Stimulated activated CD4-positive, alpha-beta T cell treated with anti-CD3 and anti-CD28 coated beads, Interleukin-1b, Interleukin-23, amount 100 ng/mL, for 4 hours (primary cell): ENCODE measurements around the gene USP54.
"Not testable (repeated sequence)": the region's sequence is repeated elsewhere in the genome, so short reads cannot be mapped to it uniquely, and the experiment has no call there.

Experiments
- DNase-seq, 2 donors: peaks; one replicate each; pipeline ENCODE4 v3.0.0-alpha.2; 2020; ENCODE audit warnings: low read depth in 2 of 2

The USP54 gene, protein sequence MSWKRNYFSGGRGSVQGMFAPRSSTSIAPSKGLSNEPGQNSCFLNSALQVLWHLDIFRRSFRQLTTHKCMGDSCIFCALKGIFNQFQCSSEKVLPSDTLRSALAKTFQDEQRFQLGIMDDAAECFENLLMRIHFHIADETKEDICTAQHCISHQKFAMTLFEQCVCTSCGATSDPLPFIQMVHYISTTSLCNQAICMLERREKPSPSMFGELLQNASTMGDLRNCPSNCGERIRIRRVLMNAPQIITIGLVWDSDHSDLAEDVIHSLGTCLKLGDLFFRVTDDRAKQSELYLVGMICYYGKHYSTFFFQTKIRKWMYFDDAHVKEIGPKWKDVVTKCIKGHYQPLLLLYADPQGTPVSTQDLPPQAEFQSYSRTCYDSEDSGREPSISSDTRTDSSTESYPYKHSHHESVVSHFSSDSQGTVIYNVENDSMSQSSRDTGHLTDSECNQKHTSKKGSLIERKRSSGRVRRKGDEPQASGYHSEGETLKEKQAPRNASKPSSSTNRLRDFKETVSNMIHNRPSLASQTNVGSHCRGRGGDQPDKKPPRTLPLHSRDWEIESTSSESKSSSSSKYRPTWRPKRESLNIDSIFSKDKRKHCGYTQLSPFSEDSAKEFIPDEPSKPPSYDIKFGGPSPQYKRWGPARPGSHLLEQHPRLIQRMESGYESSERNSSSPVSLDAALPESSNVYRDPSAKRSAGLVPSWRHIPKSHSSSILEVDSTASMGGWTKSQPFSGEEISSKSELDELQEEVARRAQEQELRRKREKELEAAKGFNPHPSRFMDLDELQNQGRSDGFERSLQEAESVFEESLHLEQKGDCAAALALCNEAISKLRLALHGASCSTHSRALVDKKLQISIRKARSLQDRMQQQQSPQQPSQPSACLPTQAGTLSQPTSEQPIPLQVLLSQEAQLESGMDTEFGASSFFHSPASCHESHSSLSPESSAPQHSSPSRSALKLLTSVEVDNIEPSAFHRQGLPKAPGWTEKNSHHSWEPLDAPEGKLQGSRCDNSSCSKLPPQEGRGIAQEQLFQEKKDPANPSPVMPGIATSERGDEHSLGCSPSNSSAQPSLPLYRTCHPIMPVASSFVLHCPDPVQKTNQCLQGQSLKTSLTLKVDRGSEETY (N-terminal part only)

DNA sequence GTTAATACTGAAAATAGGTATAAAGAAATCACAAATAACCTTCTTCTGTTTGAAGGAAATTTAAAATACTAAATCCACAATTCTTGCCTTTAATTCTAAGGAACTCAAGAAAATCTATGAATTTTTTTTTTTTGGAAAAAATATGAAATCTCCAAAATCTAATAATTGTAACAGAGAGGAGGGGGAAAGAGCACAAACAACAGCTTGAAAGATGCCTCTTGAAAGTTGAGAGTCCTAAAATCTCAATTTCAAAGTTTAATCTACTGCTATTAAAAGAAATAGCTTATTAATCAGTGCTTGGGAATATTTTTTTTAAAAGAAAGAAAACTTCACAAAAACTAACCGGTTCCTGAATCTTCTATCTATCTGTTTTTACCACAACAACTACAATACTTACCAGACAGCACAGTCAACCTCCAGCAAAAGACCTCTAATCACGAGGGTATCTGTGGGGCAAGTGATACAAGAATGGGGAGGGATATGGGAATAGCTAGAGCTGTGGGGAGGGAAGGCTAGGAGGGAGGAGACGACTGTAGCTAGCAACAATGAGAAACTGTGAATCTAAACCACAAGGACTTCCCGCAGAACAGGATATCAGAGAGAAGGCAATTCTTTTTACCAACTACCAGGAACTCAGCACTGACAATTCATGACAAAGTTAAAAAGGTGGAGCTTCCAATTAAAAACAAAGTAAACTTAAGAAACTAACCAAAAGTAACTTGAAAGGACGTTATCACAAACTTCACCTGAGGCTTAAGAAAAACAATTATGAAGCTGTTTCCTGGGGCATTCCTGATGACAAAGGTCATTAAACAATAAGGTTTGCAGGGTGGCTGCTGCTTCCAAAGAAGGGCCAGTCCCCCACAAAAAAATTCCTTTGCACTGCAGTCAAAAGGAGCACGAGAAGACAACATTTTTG, at the start of gene USP54:
Gene USP54 (minus strand): TSS at position 462 of the 919 bp plus-strand sequence. CDS start 15,684 bp downstream, outside the sequence.
- no peak for DNase-seq

DNA sequence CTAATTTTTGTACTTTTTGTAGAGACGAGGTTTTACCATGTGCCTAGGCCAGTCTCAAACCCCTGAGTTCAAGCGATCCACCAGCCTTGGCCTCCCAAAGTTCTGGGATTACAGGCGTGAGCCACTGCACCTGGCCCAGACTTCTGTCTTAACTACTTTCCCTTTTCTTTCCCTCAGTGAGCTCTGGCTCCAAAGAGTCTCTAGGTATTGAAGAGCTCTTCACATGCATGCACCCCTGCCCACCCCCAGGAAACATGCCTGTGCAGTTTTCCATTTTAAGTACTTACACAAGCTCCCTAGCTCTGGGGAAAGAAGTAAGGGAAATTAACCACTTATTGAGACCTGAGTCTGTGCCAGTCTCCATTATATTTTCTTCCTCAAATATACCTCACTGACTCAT, 48.1 kb upstream of the USP54 start:
- no peak for DNase-seq

DNA sequence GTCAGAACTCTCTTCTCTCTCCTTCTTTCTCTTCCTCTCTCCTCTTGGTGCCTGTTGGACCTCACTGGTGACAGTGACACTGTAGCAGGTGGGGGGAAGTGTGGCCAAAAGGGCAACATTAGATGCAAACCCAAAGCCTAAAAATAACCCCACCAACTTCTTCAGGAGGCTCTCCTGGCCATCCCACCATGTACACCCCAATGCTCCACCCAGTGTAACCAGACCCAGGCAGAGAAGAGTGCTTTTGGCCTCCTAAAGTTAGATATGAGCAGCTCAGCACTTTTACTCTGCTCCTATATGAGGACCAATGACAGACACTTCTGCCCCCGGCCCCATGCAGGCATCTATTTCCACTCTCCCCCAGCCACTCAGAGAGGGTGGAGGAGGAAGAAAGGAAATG, 44.6 kb upstream of the USP54 start:
- DNase-seq = no peak

DNA sequence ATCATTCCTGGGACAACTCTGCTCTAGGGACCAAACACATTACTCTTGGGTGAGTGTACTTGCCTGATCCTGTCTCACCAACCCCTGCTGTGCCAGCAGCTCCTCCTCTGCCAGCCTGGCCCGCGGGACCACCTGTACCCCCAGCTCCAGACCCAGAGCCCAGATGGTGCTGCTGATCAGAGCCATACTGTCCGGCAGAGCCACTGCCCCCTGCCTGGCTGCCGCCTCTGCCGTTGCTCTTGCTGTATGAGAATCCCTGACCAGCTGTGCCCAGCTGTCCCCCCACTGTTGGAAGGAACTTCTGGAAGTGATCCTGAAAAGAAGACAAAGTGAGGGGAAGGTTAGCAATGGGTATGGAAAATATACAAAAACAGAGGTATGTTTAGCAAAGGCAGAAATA, 43.3 kb upstream of the USP54 start:
- no peak for DNase-seq

DNA sequence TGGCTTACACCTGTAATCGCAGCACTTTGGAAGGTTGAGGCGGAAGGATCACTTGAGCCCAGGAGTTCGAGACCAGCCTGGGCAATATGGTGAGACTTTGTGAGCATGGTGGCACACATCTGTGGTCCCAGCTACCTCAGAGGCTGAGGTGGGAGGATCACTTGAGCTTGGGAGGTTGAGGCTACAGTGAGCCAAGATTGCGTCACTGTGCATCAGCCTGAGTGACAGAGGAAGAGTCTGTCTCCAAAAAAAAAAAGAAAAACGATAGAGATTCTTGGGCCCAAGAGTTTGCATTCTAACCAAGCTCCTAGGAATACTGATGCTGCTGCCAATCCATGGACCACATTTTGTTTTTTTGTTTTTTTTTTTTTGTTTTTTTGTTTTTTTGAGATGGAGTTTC, 38.0 kb upstream of the USP54 start:
- no peak for DNase-seq

DNA sequence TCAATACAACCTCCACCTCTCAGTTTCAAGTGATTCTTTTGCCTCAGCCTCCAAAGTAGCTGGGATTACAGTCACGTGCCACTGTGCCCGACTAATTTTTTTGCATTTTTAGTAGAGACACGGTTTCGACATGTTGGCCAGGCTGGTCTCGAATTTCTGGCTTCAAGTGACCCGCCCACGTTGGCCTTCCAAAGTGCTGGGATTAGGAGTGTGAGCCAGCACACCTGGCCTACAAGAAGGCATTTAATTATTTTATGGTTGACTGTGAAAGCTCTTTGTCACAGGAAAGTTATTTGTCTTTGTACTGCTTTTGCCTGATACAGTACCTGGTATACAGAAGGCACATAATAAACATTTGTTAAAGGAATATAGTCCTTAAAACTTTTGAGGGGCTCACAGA, 37.3 kb upstream of the USP54 start:
- no peak for DNase-seq

DNA sequence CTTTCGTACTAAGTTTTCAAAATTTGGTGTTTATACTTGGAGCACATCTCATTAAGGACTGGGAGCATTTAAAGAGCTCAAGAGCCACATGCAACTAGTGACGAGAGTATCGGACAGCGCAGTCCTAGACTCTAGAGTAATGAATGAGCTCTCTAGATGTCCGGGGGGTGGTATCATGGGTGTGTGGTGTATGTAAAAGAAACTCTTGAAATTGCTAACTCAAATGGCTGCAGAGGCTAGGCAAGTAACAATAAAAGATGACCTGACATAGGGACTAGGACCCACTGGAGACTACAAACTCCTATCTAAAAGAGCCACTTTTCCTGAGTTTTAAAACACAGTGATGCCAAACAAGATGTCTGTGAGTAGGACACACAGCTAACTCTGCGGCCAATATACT, 36.2 kb upstream of the USP54 start:
- DNase-seq = no peak

DNA sequence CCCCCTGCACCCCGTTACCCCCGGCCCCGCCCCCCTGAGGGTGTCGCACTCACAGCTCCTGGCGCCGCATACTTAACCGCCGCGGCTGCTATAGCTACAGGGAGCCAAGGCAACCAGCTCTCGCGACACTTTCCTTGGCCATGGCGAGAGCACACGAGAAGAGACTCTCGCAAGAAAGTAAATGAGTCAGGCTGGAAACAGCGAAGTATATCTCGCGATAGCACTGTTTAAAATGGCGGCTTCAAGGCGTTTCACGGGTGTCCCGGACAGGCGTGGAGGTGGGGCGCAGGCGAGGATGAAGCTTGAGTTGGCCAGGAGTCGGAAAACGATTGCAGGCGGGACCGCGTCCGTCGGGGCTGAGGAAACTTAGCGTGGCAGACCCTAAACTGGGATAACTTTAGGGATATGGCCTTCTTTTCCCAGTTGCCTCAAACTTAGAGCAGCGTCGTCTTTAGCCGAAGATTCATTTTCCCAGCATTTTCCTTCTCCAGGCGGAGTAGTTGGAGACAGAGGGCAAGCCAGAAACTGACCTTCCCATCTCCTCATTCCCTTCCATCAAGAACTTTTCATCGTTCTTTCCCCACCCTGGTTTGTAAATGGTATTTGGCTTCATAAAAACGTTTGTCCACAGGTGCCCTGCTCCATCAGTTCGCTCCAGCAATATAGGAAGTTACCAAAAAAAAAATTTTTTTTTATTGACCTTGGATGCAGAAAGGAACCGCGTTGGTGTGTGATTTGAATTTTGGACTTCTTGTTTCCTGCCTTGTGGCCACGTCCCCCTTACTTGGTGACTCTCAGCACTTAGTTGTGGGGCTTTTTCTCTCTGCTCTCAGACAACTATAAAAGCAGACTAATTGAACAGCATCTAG, 35.0 kb upstream of the USP54 start:
- DNase-seq = peak; percentile 78 to 83

DNA sequence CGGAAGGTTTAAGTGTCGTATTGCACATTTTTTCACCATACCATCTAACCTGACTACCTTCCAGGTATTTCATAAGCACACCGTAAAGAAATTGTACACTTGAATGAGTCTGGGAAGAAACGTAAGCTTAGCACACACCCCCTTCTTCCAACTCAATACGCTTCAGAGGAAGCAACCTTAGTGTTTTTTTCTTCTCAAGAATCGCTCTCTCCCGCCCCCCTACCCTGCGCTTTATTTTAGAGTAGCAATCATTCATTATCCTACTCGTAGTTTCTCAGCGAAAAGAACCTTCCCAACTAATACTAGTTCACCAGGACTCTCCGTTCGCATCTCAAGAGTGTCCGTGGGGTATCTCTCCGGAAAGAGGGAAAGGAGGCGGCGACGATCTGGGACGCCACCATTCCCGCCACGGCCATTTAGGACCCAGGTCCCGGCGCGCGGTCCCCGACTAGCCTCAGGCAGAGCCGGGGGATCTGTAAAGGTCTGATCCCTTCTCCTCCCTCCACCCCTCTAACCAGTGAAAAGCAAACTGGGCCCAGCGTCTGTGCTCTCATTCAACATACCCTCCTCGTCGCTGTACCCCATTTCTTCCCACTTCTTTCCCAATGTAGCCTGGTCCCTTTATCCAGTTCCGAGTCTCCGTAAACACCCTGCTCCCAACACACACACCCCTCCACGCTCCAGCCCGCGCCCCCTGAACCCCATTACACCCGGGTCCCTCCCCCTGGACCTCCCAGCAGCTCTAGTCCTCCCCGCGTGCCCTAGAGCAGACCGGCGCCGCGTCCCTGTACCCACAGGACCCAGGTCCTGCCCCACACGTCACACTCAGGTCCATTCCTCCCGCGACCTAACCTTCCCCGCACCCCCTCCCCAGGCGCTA, 34.1 kb upstream of the USP54 start:
- no peak for DNase-seq

DNA sequence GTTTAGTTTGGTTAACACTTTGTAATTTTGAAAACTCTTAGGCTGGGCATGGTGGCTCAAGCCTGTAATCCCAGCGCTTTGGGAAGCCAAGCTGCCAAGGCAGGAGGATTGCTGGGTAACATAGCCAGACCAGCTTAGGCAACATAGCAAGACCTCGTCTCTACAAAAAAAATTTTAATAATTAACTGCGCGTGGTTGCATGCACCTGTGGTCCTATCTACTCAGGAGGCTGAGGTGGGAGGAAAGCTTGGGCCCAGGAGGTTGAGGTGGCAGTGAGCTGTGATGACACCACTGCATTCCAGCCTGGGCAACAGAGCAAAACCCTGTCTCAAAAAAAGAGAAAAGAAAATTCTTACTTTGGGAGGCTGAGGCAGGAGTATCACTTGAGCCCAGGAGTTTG, 31.9 kb upstream of the USP54 start:
- DNase-seq = no peak

DNA sequence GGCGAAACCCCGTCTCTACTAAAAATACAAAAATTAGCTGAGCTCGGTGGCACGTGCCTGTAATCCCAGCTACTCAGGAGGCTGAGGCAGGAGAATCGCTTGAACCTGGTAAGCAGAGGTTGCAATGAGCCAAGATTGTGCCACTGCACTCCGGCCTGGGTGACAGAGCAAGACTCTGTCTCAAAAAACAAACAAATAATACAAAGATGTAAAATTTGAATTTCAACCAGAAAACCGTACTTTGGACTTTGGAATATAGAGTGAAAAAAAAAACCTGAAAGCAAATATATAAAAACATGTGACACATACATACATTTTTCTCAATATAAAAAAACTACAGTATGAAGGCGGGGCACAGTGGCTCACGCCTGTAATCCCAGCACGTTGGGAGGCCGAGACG, 29.8 kb upstream of the USP54 start:
- not testable (repeated sequence) for DNase-seq

DNA sequence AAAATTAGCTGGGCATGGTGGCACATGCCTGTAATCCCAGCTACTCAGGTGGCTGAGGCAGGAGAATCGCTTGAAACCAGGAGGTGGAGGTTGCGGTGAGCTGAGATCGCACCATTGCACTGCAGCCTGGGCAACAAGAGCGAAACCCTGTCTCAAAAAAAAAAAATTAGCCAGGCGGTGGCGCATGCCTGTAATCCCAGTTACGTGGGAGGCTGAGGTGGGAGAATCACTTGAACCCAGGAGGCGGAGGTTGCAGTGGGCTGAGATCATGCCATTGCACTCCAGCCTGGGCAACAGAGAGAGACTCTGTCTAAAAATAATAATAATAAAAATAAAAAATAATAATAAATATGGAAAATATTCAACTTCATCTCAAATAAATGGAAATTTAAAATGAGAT, 26.0 kb upstream of the USP54 start:
- not testable (repeated sequence) for DNase-seq

DNA sequence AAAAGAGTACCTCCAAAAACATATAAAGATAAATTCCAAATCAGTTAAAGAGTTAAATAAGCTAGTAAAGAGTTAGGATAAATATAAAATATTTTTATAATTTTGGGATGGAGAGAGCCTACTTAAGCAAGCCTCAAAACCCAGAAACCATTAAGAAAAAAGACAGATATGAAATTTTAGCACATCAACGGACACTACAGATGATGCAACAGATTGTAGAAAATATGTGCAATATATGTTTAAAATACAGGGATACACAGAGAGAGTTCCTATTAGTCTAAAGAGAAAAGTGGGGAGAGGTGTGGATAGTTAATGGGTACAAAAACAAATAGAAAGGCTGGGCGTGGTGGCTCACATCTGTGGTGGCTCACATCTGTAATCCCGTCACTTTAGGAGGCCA, 23.6 kb upstream of the USP54 start:
- DNase-seq = no peak

DNA sequence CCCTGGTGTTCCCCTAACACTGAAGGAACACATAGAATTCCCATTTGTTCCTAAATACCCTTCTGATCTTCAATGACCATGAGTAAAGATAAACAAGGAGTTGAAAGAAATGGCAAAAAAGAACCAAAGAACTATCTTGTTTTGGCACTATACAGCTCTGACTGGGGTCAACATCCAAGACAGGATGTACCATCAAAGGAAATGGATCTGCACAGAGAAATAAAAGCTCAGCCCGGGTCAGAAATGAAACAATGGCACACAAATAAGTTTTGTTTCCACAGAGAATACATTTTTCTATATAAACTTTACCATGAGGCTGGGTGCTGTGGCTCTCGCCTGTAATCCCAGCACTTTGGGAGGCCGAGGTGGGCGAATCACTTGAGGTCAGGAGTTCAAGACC, 18.0 kb upstream of the USP54 start:
- DNase-seq = no peak

DNA sequence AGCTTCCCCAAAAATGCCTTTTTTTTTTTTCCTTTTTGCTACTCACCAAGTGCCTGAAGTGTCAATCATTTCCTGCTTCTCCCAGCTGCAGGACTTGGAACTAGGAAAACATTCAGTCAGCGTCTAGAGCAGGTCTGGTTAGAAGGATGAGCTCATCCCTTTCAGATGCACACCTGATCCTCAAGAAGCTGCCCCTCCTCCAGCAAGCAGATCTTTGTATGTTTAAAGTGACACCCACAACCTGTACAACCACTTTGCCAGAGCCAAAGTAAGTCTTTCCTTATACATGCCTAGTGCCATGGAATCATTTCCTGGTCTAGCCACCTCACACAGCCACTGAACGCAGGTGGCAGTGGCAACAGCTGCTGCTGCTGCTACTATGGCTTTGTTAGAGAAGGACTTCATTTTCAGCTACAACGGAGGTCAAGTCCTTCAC, 10.4 kb upstream of the USP54 start:
- DNase-seq = no peak

DNA sequence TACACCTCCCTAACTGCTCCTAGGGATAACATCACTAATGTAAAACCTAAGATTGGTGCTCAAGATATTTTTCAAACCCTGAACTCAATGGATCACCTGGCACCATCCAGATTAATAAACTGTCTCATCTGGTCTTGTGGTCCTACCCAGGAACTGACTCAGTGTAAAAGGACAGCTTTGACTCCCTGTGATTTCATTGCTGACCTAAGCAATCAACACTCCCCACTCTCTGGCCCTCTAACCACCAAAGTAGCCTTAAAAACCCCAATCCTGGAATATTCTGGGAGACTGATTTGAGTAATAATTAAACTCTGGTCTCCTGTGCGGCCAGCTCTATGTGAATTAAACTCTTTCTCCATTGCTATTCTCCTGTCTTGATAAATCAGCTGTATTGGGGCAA, 6.2 kb upstream of the USP54 start:
- DNase-seq = no peak

DNA sequence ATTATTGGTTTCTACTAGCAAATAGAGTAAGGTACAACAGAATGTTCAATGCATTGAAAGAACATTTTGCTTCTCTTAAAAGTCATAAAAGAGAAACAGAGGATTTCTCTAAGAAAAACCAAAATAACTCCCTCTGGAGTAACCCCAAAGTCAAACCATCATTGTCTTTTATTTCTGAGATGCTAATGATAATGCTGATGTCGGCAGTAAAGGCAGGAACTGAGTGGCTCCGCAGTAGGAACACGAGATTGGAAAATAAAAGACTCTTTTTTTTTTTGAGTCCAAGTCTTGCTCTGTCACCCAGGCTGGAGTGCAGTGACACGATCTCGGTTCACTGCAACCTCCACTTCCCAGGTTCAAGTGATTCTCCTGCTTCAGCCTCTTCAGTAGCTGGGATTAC, 2.7 kb upstream of the USP54 start:
- DNase-seq = no peak

DNA sequence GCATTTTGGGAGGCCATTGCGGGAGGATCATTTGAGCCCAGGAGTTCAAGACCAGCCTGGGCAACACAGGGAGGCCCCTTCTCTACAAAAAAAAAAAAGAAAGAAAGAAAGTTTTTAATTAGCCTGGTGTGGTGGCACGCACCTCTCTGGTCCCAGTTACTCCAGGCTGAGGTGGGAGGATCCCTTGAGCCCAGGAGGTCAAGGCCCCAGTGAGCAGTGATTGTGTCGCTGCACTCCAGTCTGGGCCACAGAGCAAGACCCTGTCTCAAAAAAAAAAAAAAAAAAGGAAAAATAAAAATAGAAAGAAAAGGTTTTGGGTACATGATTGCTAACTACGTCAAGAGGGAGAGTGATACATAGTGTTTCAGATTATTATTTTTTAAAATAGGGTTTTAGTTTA, 2.0 kb upstream of the USP54 start:
- no peak for DNase-seq

DNA sequence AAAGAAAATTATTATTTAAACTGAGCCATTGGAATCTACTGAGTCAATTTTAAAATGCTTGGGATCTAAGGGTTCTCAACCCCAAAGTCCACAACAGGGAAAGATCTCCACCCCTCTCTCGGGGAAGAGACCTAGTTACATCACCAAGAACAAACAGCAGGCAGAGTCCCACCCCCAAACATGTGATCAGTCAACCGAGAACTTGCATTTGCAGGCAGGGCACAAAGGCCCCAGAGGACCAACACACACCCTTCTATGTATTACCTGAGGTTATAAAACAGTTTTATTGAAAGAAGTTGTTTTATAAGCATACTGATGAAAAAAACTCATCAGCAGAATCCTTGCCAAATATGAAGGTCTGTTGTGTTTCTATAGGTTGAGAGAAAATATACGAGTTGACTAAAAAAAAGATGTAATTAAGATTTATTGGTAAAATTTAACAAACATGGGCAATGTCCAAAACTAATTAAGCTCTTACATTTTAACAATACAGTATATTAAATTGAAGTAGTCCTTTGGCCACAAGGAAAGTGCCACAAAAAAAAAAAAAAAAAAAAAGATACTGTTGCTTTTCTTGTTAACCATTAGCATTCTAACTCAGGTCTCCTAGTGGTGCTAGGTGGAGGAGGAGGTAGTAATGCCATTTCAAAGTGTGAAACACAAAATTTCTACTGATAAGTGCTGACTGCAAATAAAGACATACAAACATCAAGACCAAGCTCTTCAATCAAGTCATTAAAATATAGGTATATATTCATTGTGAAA, 975 bp upstream of the USP54 start:
- DNase-seq = no peak
